GM12892 (cell line): ENCODE results near the gene DCLK2.

Experiments
- DNase-seq: peaks from one replicate; pipeline ENCODE4 v3.0.0; 2011; ENCODE audit not compliant: insufficient read length
- FAIRE-seq: peaks from 2 replicates; lab custom pipeline; 2011; peaks lifted over from hg19 to GRCh38; lab: Jason Lieb, UNC
- POLR2A ChIP-seq: IDR thresholded peaks from 2 replicates; pipeline ENCODE4 v1.6.1; 2011; ENCODE audit warnings: low read depth, low read length, control low read depth
- POLR2AphosphoS5 ChIP-seq: IDR thresholded peaks from 2 replicates; pipeline ENCODE4 v1.6.1; 2011; ENCODE audit warnings: low read depth, low read length, control low read depth
- TAF1 ChIP-seq: IDR thresholded peaks from 2 replicates; pipeline ENCODE4 v1.6.1; 2011; ENCODE audit warnings: low read depth, mild to moderate bottlenecking, control low read depth, low read length, borderline replicate concordance

Gene DCLK2

GRCh38 chr4:150238591-150238990 lies 160.3 kb downstream of the DCLK2 start:
- FAIRE-seq (no peak), DNase-seq (no peak)
- no peak for TF ChIP-seq TAF1

- TF ChIP-seq TAF1, result no peak
- no peak for TF ChIP-seq POLR2A
- no peak for TF ChIP-seq POLR2AphosphoS5
Observed at GRCh38 chr4:150240011-150240410, 161.8 kb downstream of the DCLK2 start.

GRCh38 chr4:150242820-150243458 lies 164.7 kb downstream of the DCLK2 start:
- no peak for TF ChIP-seq POLR2A
- TF ChIP-seq TAF1, result no peak
- no peak for TF ChIP-seq POLR2AphosphoS5
- FAIRE-seq (peak; percentile 57), DNase-seq (no peak)

More at GRCh38 chr4:150240011-150240410, 161.8 kb downstream of the DCLK2 start:
- DNase-seq (no peak), FAIRE-seq (no peak)

DNA sequence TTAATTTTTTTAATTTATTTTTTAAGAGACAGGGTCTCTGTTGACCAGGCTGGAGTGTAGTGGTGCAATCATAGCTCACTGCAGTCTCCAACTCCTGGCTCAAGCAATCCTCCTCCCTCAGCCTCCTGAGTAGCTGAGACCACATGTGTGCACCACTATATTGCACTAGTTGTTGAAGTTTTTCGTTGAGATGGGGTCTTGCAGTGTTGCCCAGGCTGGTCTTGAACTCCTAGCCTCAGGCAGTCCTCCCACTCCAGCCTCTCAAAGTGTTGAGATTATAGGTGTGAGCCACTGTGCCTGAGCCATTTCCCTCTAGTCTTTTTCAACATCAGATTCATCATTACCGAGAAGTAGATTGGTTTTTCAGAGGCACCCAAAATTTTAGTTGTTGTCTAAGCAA lies 165.7 kb downstream of the DCLK2 start:
- FAIRE-seq, result no peak
- TF ChIP-seq TAF1 (no peak), POLR2A (no peak), POLR2AphosphoS5 (no peak)
- no peak for DNase-seq

GRCh38 chr4:150244600-150244999 lies 166.4 kb downstream of the DCLK2 start:
- FAIRE-seq, result no peak
- TF ChIP-seq TAF1 (no peak), POLR2AphosphoS5 (no peak), POLR2A (no peak)
- no peak for DNase-seq

GRCh38 chr4:150247184-150247583 lies 168.9 kb downstream of the DCLK2 start:
- no peak for DNase-seq
- no peak for FAIRE-seq
- no peak for TF ChIP-seq POLR2A
- no peak for TF ChIP-seq POLR2AphosphoS5
- TF ChIP-seq TAF1, result no peak

DNA sequence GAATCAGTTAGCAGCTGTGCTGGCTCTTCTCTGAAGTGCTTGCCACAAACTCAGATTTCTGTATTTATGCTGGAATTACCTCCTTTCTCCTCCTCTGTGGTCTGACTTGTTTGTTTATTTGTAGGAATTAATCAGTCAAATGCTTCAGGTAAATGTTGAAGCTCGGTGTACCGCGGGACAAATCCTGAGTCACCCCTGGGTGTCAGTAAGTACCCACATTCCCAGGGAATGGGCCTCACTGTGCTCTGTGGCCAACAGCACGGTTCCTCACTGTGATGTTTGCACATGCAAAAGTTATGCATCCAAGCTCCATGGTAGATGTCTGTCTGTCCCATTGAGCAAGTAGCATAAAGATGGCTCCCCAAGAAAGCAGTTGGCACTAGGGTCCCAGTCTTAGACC lies 169.9 kb downstream of the DCLK2 start:
- no peak for FAIRE-seq
- TF ChIP-seq TAF1, result no peak
- no peak for TF ChIP-seq POLR2AphosphoS5
- no peak for TF ChIP-seq POLR2A
- no peak for DNase-seq

DNA sequence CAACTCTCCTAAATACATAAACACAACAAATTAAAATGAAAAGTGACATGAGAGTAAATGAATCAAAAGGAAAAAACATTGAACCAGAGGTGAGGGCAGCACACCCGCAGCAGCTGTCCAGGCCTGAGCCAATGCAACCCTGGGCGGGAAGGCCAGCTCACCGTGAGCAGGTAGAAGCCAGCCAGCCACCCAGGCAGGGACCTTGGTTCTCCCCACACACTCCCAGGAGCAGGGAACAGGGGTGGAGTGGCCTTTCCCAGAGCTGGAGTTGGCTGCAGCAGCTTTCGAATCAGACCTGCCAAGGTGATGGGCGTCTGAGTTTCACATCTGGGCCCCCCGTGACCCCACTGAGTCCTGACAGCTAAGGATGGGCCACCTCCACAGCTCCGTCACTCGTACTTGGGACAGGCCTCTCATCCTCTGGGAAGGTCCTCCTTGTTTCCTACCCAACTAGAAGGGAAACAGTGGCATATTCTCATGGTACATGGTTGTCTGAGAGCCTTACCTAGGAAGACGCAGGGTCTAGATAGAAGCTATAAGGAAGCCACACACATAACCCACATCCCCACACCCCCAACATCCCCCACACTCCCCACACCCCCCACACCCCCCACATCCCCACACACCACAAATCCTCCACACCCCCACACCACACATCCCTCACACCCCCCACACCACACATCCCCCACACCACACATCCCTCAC lies 172.2 kb downstream of the DCLK2 start:
- FAIRE-seq (no peak), DNase-seq (no peak)
- TF ChIP-seq POLR2AphosphoS5, result no peak
- no peak for TF ChIP-seq POLR2A
- no peak for TF ChIP-seq TAF1

DNA sequence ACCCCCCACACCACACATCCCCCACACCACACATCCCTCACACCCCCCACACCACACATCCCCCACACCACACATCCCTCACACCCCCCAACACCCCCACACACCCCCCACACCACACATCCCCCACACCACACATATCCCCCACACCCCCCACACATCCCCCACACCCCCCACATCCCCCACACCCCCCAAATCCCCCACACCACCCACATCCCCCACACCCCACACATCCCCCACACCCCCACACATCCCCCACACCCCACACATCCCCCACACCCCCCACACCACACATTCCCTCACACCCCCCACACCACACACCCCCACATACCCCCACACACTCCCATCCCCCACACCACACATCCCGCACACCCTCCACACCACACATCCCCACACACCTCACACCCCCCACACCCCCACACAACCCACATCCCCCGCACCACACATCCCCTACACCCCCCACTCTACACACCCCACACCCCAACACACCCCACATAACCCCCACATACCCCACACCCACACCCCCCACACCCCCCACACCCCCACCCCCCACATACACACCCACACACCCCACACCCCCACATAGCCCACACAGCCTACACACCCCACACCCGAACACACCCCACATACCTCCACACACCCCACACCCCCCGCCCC lies 172.9 kb downstream of the DCLK2 start:
- FAIRE-seq, result no peak
- DNase-seq, result no peak

GRCh38 chr4:150251752-150252190 lies 173.5 kb downstream of the DCLK2 start:
- no peak for DNase-seq
- TF ChIP-seq TAF1, result no peak
- no peak for FAIRE-seq

More for the DNA sequence above, 172.9 kb downstream of the DCLK2 start:
- TF ChIP-seq TAF1 (no peak), POLR2AphosphoS5 (no peak), POLR2A (no peak)

GRCh38 chr4:150252306-150252705 lies 174.1 kb downstream of the DCLK2 start:
- TF ChIP-seq TAF1, result no peak
- no peak for TF ChIP-seq POLR2A
- TF ChIP-seq POLR2AphosphoS5, result no peak
- no peak for FAIRE-seq
- no peak for DNase-seq
